ENCODE results near the gene TERT.
"Not testable (repeated sequence)": the region's sequence is repeated elsewhere in the genome, so short reads cannot be mapped to it uniquely, and the experiment has no call there.

The TERT gene

GRCh38 chr5:1270426-1270825 lies 24.4 kb downstream of the TERT start:
- in situ Hi-C loops (cut with MboI; ENCODE audit: low pct_unique_long_range_greater_than_20kb, low sequenced_read_pairs), result no loop called here
- no peak for DNase-seq

GRCh38 chr5:1268666-1269065 lies 26.2 kb downstream of the TERT start:
- in situ Hi-C loops (cut with MboI; ENCODE audit: low pct_unique_long_range_greater_than_20kb, low sequenced_read_pairs), result no loop called here
- no peak for DNase-seq

GRCh38 chr5:1268056-1268455 lies 26.8 kb downstream of the TERT start:
- in situ Hi-C loops (cut with MboI; ENCODE audit: low pct_unique_long_range_greater_than_20kb, low sequenced_read_pairs), result no loop called here
- DNase-seq, result no peak

GRCh38 chr5:1267464-1267863 lies 27.4 kb downstream of the TERT start:
- DNase-seq; in situ Hi-C loops (cut with MboI; ENCODE audit: low pct_unique_long_range_greater_than_20kb, low sequenced_read_pairs): not testable (repeated sequence)

- no peak for DNase-seq
Measured at GRCh38 chr5:1266791-1267190, 28.1 kb downstream of the TERT start.

GRCh38 chr5:1265461-1266455 lies 29.1 kb downstream of the TERT start:
- in situ Hi-C loops (cut with MboI; ENCODE audit: low pct_unique_long_range_greater_than_20kb, low sequenced_read_pairs), result no loop called here
- no peak for DNase-seq

More at GRCh38 chr5:1266791-1267190, 28.1 kb downstream of the TERT start:
- in situ Hi-C loops (cut with MboI; ENCODE audit: low pct_unique_long_range_greater_than_20kb, low sequenced_read_pairs), result no loop called here

GRCh38 chr5:1265026-1265425 lies 29.8 kb downstream of the TERT start:
- no peak for DNase-seq
- in situ Hi-C loops (cut with MboI; ENCODE audit: low pct_unique_long_range_greater_than_20kb, low sequenced_read_pairs), result no loop called here

- in situ Hi-C loops (cut with MboI; ENCODE audit: low pct_unique_long_range_greater_than_20kb, low sequenced_read_pairs), result no loop called here
- DNase-seq, result no peak
Measured at GRCh38 chr5:1264211-1264610, 30.7 kb downstream of the TERT start.

GRCh38 chr5:1262381-1262780 lies 32.5 kb downstream of the TERT start:
- in situ Hi-C loops (cut with MboI; ENCODE audit: low pct_unique_long_range_greater_than_20kb, low sequenced_read_pairs), result no loop called here
- DNase-seq, result no peak

GRCh38 chr5:1261643-1262042 lies 33.2 kb downstream of the TERT start:
- in situ Hi-C loops (cut with MboI; ENCODE audit: low pct_unique_long_range_greater_than_20kb, low sequenced_read_pairs), result no loop called here
- no peak for DNase-seq

GRCh38 chr5:1259806-1260480 lies 34.9 kb downstream of the TERT start:
- no peak for DNase-seq
- in situ Hi-C loops (cut with MboI; ENCODE audit: low pct_unique_long_range_greater_than_20kb, low sequenced_read_pairs), result no loop called here

GRCh38 chr5:1257841-1258240 lies 37.0 kb downstream of the TERT start:
- in situ Hi-C loops (cut with MboI; ENCODE audit: low pct_unique_long_range_greater_than_20kb, low sequenced_read_pairs), result no loop called here
- DNase-seq, result no peak

- no peak for DNase-seq
- in situ Hi-C loops (cut with MboI; ENCODE audit: low pct_unique_long_range_greater_than_20kb, low sequenced_read_pairs), result no loop called here
Measured at GRCh38 chr5:1257363-1257762, 37.5 kb downstream of the TERT start.

GRCh38 chr5:1256776-1257175 lies 38.1 kb downstream of the TERT start:
- DNase-seq, result no peak

GRCh38 chr5:1255081-1255561 lies 39.7 kb downstream of the TERT start:
- in situ Hi-C loops (cut with MboI; ENCODE audit: low pct_unique_long_range_greater_than_20kb, low sequenced_read_pairs), result no loop called here
- DNase-seq, result no peak

More at GRCh38 chr5:1256776-1257175, 38.1 kb downstream of the TERT start:
- in situ Hi-C loops (cut with MboI; ENCODE audit: low pct_unique_long_range_greater_than_20kb, low sequenced_read_pairs), result no loop called here

- in situ Hi-C loops (cut with MboI; ENCODE audit: low pct_unique_long_range_greater_than_20kb, low sequenced_read_pairs), result no loop called here
- DNase-seq, result no peak
Measured at GRCh38 chr5:1254196-1254595, 40.7 kb downstream of the TERT start.

GRCh38 chr5:1253456-1254105 lies 41.3 kb downstream of the TERT start:
- DNase-seq, result no peak
- in situ Hi-C loops (cut with MboI; ENCODE audit: low pct_unique_long_range_greater_than_20kb, low sequenced_read_pairs), result no loop called here

- DNase-seq, result no peak
- in situ Hi-C loops (cut with MboI; ENCODE audit: low pct_unique_long_range_greater_than_20kb, low sequenced_read_pairs), result no loop called here
Measured at GRCh38 chr5:1252681-1253080, 42.2 kb downstream of the TERT start.

GRCh38 chr5:1251678-1252580 lies 42.9 kb downstream of the TERT start:
- no peak for DNase-seq
- in situ Hi-C loops (cut with MboI; ENCODE audit: low pct_unique_long_range_greater_than_20kb, low sequenced_read_pairs), result no loop called here
